Transverse colon (tissue), 4 donors: ENCODE measurements around the gene SERPINA1. TPM values are rescaled to one million over a fixed set of nuclear protein-coding genes. Genes with fewer than 3 reads are reported as not detected.
A peak's percentile ranks its signal among the peaks of the same experiment; 100 is the strongest.

Experiments used
- DNase-seq: peaks from one replicate; pipeline ENCODE4 v3.0.0-alpha.2; 2019
- H3K27ac ChIP-seq, 4 donors: fragments of 200-600 bp; sonication (generic); 2 replicates each; pipeline ENCODE4 v1.5.1; 2016 to 2018; ENCODE audit warnings: inconsistent platforms in 4 of 4
- H3K27me3 ChIP-seq: fragments of 200-600 bp; sonication (generic); 2 replicates; pipeline ENCODE4 v1.5.1; 2017; ENCODE audit warnings: inconsistent platforms
- H3K36me3 ChIP-seq, 4 donors: fragments of 200-600 bp; sonication (generic); 2 replicates each; pipeline ENCODE4 v1.5.1; 2017 to 2019; ENCODE audit warnings: inconsistent platforms in 4 of 4
- H3K4me1 ChIP-seq, 4 donors: fragments of 200-600 bp; sonication (generic); 2 replicates each; pipeline ENCODE4 v1.5.1; 2017 to 2020; ENCODE audit warnings: inconsistent platforms in 4 of 4
- H3K4me3 ChIP-seq, 4 donors: fragments of 200-600 bp; sonication (generic); 1 replicate in 1 of 4; 2 replicates in 3 of 4; pipeline versions ENCODE4 v1.5.1 to v1.6.1; 2017 to 2019; ENCODE audit warnings: inconsistent platforms in 4 of 4
- H3K9me3 ChIP-seq, 2 donors: fragments of 200-600 bp; sonication (generic); 2 replicates each; pipeline ENCODE4 v1.5.1; 2017 to 2019; ENCODE audit warnings: inconsistent platforms in 2 of 2
- CTCF ChIP-seq, 5 experiments: fragments of 200-600 bp in 3 of 5; fragments of 450-650 bp in 2 of 5; sonication (generic) in 3 of 5; IDR thresholded peaks; 1 replicate in 2 of 5; 2 replicates in 3 of 5; pipeline ENCODE4 v1.5.1; 2016 to 2017; ENCODE audit warnings: antibody characterized with exemption in 5 of 5, inconsistent platforms in 3 of 5, mild to moderate bottlenecking in 2 of 5, moderate library complexity in 1 of 5
- EP300 ChIP-seq: sonication (generic); formaldehyde crosslinking; IDR thresholded peaks from one replicate; pipeline ENCODE4 v1.6.1; 2017; ENCODE audit warnings: antibody characterized with exemption, low read depth
- POLR2A ChIP-seq: fragments of 450-650 bp; IDR thresholded peaks from one replicate; pipeline ENCODE4 v1.6.1; 2016; ENCODE audit warnings: antibody characterized with exemption, mild to moderate bottlenecking, moderate library complexity
- POLR2AphosphoS5 ChIP-seq, 3 donors: sonication (generic); formaldehyde crosslinking; IDR thresholded peaks; one replicate each; pipeline ENCODE4 v1.6.1; 2016; ENCODE audit warnings: antibody characterized with exemption in 3 of 3
- WGBS, 2 donors: methylation state at CpG; one replicate each; pipeline ENCODE4 v1.1.5; 2018; ENCODE audit warnings: low coverage in 1 of 2; 5-methylcytosine and 5-hydroxymethylcytosine counted together
- in situ Hi-C, 4 donors: fragments of 200-750 bp; cut with MboI; loops; one replicate each; pipeline versions ENCODE4 v1.15.0 to v1.15.1; 2017; ENCODE audit warnings: low sequenced_read_pairs in 3 of 4, low pct_ligation_motif_present in 1 of 4, low pct_unique_long_range_greater_than_20kb in 1 of 4
- intact Hi-C: fragments of 100-400 bp; cut with DNase I; formaldehyde crosslinking; loops from one replicate; pipeline ENCODE4 v1.15.1; 2023; ENCODE audit warnings: low total_unique reads
- total RNA-seq, 4 donors: library from RNA; depleted of rRNA; stranded (reverse); fragments of >200 nt; gene quantifications; one replicate each; pipeline ENCODE4 v1.1.0, GENCODE V29; 2016

Gene SERPINA1
- total RNA-seq, 4 donors from 2014 or later = 35.2 to 107 (median 61.0) TPM

- peaks cover 0 to 24% (median 6%) of the 10 kb centered on the region in 4 donors for H3K4me1 ChIP-seq
- H3K27me3 ChIP-seq = no peaks in the 10 kb centered on the region
- H3K9me3 ChIP-seq = no peaks in the 10 kb centered on the region
- in situ Hi-C loops (no loop called here), intact Hi-C loops (no loop called here)
- DNase-seq = no peak
- no peak overlapping the region for H3K4me3 ChIP-seq
- no peak for TF ChIP-seq POLR2A
- TF ChIP-seq POLR2AphosphoS5 (IDR thresholded peaks at IDR 0.05) = no peak
- TF ChIP-seq CTCF (IDR thresholded peaks at IDR 0.05) = no peak
- TF ChIP-seq EP300 = no peak
- H3K27ac ChIP-seq = no peak overlapping the region
- H3K36me3 ChIP-seq = no peaks in the 10 kb centered on the region
- WGBS, 2 donors = 24 to 27% methylated on average over 4 of the region's 4 CpGs
Observed at GRCh38 chr14:94398182-94398479, 9.7 kb upstream of the SERPINA1 start.

- H3K27me3 ChIP-seq = no peaks in the 10 kb centered on the region
- no peak for TF ChIP-seq POLR2AphosphoS5 (IDR thresholded peaks at IDR 0.05)
- TF ChIP-seq EP300 = no peak
- TF ChIP-seq POLR2A = no peak
- no peak for TF ChIP-seq CTCF (IDR thresholded peaks at IDR 0.05)
- 66 to 70% methylated on average over 9 of the region's 9 CpGs for WGBS, 2 donors
- intact Hi-C loops = no loop called here
- no peaks in the 10 kb centered on the region for H3K9me3 ChIP-seq
- H3K4me1 ChIP-seq = peaks cover 0 to 25% (median 6%) of the 10 kb centered on the region in 4 donors
- H3K4me3 ChIP-seq = no peak overlapping the region
- DNase-seq = no peak
- H3K27ac ChIP-seq = no peak overlapping the region
- in situ Hi-C loops = no loop called here
- no peaks in the 10 kb centered on the region for H3K36me3 ChIP-seq
Observed at GRCh38 chr14:94397289-94398181, 9.1 kb upstream of the SERPINA1 start.

GRCh38 chr14:94396628-94397225 lies 8.3 kb upstream of the SERPINA1 start:
- Histone ChIP-seq H3K27me3 (no peaks in the 10 kb centered on the region), H3K36me3 (no peaks in the 10 kb centered on the region), H3K9me3 (no peaks in the 10 kb centered on the region), H3K27ac (no peak overlapping the region), H3K4me1 (peaks cover 0 to 28% (median 6%) of the 10 kb centered on the region in 4 donors), H3K4me3 (no peak overlapping the region)
- in situ Hi-C loops = no loop called here
- no peak for DNase-seq
- intact Hi-C loops = no loop called here
- no peak for TF ChIP-seq CTCF (IDR thresholded peaks at IDR 0.05)
- no peak for TF ChIP-seq POLR2AphosphoS5 (IDR thresholded peaks at IDR 0.05)
- TF ChIP-seq EP300 = no peak
- TF ChIP-seq POLR2A = no peak

- 42 to 65% methylated on average over 2 to 5 of the region's 5 CpGs for WGBS, 2 donors
- intact Hi-C loops = no loop called here
- TF ChIP-seq POLR2AphosphoS5 (IDR thresholded peaks at IDR 0.05) (no peak), EP300 (no peak), POLR2A (no peak), CTCF (IDR thresholded peaks at IDR 0.05) (no peak)
- no peaks in the 10 kb centered on the region for H3K27me3 ChIP-seq
- H3K4me3 ChIP-seq = no peak overlapping the region
- peaks cover 0 to 34% (median 10%) of the 10 kb centered on the region in 4 donors for H3K4me1 ChIP-seq
- no peaks in the 10 kb centered on the region for H3K9me3 ChIP-seq
- in situ Hi-C loops = no loop called here
- no peak for DNase-seq
- H3K27ac ChIP-seq = peak overlapping the region in 1 of 4 donors; percentile 5
- no peaks in the 10 kb centered on the region for H3K36me3 ChIP-seq
Observed at GRCh38 chr14:94395888-94396574, 7.6 kb upstream of the SERPINA1 start.
